Activated CD4-positive, alpha-beta T cell treated with anti-CD3 and anti-CD28 coated beads, Interleukin-2, amount 50 U/mL, for 4 hours (primary cell): ENCODE measurements around the gene MRC2.
"Not testable (repeated sequence)": the region's sequence is repeated elsewhere in the genome, so short reads cannot be mapped to it uniquely, and the experiment has no call there.

Source experiments
- DNase-seq, 2 experiments: peaks; one replicate each; pipeline ENCODE4 v3.0.0-alpha.2; 2020

Gene MRC2

DNA sequence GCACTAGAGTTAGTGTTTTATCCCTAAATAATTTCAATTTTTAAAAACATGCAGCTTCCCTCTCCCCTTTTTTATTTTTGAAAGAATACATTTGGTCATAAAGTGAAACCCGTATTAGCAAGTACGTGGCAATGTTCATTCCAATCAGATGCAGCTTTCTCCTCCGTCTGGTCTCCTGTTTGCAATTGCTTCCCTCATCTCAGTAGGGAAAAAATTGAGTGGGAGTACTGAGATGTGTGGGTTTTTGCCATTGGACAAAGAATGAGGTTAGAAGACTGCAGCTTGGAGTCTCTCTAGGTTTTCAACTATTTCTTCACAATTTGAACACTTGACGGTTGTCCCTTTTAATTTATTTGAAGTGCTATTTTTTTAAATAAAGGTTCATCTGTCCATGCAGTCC, 14.4 kb upstream of the MRC2 start:
- not testable (repeated sequence) for DNase-seq

DNA sequence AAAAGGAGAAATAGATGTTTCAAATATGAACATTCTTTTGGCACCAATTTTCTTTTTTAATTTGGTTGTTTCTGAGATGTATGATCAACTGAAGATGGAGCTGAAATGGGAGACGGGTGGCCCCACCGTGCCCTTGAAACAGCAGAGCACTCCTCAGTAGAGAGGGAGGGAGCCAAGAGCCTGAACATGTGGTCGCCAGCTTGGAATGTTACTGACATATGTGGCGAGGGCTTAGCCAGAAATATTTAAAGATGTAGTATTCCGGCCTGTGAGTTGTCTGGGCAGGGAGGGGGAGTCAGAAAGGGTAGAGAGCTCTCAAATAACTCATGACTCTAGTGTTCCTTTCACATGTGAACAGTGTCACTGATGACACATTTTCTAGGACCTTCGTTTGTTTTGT, 13.3 kb upstream of the MRC2 start:
- no peak for DNase-seq

DNA sequence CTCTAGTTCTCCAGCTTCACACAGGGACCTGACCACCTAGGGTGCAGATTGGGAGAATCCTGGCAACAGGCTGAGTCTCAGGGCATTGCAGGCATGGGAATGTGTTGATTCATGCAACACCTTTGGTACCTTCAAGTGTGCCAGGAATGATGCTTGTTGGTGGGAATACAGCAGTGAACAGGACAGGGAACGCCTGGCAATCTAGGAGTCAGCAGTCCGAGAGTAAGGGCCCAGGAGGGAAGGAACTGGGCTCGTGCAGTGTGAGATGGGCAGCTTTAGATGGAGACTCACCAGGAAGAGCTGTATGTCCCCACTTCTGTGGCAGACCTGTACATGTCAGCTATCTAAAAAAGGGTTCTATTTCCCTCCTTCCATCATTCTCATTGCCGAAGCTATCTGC, 12.0 kb upstream of the MRC2 start:
- no peak for DNase-seq

DNA sequence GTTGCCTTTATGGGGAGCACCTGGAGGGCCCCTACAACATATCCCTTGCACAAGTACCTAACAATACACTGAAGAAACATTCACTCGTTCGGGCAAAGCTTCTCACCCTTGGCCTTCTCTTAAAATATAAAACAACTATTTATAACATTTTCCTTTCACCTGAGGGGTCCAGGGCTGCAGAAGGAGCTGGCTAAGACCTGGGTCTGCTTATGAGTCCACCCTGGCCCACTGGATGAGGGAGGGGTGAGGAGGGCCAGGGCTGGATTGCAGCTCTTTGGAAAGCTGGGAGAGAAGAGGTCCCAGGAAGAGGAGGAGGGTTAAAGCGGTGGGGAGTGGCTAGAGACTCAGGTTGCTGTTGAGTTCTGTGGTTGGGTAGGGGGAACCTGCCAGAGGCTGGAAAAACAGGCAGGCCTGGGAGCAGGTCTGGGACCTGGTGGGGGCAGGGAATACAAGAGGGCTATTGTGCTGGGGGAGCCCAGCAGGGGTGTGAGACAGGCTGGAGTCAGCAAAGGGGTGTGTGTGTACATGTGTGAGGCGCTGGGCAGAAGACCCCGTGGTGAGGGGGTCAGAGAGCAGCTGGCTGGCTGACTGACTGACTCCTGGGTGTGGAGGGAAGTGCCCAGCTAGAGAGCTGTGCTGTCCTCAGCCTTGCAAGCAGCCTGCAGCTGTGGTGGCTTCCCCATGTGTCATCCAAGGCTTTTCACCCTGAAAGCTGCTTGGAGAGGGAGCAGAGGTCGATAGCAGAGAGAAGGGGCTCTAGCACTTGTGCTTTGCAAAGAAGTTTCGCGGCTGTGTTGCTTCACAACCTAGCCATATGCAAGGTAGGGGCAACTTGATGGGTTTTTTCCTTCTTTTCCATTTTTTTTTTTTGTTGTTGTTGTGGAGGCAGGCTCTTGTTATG, 10.2 kb upstream of the MRC2 start:
- DNase-seq = no peak

DNA sequence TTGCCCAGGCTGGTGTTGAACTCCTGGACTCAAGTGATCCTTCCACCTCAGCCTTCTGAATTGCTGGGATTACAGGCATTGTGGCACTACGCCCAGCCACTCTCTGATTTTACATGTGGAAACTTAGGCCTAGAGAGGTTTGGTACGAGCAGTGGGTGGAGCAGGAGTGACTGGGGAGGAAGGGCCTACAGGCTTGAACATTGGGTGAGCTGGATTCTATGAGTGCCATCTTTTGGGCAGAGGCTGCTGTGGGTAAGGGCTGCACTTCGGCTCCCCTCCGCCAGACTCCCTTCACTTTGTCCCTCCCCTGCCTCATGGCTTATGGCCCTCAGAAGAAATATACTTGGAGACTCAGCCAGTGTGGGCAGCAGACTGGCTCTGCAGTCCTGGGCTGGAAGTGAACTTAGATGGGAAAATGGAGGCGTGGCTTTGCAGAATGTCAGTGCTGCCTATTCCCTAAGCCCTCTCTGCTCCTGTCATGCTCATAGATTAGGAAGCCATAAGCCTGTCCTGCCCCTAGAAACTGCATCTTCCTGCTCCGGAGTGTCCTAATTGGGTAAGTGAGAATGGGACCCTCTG, 9.5 kb upstream of the MRC2 start:
- no peak for DNase-seq

DNA sequence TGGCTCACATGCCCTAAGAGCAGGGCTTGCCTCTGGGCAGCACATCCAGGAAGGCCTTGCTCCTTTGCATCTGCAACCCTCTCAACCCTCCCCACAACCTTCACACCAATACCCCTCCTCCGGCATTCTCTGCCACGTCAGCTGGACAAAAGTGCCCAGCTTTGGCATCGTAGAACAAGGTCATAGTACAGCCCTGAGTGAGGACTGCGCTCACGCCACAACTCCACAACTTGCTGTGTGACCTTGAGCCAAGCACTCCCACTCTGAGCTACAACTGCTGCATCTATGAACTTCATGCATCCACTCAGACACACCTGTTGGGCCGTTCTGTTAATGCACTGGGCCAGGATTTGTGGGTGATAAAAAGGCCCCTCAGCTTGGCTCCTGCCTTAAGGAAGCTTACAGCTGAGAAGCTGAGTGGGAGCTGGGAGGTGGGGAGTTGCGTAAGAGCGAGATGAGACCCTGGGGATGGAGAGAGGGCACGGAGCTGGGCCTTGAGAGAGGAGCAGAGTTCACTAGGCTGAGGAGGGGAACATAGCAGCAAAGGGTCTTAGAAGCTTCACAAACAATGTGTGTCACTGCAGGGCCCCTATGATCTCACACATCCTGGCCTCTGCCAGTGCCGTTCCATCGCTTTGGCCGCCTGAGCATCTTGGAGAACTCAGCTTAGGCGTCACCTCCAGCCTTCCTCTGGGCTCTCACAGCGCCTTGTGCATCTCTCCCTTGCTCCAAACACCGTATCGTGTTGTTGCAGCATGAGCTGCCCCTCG, 8.6 kb upstream of the MRC2 start:
- DNase-seq = no peak

DNA sequence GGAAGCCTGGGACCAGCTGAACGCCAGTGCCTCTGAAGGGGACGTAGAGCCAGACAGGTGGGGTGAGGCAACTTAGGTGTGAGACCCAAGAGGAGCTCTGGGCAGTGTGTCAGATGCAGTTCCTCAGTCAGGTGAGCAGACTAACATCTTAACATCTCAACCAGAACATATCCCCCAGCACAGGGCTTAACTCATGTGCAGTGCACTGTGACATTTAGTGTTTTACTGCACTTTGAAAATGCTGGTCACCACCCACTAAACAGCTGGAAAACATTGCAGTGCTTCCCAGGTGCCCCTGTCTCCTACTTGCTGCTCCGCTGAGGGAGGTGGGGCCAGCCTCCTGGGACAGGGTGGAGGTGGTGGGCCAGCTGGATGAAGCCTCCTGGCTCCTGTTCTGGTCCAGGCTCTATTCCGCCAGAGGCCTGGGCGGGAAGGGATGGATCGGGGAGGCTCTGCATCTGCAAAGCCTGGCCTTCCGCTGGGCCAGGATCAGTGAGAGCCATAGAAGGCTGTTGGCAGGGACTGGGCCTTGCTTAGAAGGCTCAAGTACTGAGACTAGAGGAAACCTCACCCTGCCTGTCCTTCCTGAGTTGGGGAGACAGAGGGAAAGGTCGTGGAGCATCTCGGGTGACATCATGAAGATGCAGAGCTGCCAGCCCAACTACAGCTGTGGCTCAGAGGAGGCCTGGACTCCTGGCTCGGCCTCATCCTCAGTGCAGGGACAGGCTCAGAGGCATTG, 7.9 kb upstream of the MRC2 start:
- DNase-seq = no peak

DNA sequence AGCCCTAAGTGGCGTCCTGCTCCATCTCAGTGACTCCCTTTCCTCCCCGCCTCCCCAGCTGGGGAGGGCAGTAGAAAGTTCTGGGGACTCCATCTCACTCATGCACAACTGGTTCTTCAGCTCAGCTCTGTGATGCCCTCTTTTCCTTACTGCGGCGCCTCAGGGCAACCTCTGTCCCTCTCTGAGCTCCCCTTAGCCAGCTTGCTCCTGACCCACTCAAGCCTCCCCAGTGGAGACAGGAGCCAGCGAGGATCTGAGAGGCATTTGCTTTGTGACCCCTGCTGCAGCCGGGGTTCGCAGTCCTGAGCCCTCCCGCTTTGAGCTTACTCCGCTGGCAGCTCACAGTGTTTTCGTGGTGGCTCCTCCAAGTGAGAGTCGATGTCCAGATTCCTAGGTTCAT, 6.2 kb upstream of the MRC2 start:
- DNase-seq = no peak

DNA sequence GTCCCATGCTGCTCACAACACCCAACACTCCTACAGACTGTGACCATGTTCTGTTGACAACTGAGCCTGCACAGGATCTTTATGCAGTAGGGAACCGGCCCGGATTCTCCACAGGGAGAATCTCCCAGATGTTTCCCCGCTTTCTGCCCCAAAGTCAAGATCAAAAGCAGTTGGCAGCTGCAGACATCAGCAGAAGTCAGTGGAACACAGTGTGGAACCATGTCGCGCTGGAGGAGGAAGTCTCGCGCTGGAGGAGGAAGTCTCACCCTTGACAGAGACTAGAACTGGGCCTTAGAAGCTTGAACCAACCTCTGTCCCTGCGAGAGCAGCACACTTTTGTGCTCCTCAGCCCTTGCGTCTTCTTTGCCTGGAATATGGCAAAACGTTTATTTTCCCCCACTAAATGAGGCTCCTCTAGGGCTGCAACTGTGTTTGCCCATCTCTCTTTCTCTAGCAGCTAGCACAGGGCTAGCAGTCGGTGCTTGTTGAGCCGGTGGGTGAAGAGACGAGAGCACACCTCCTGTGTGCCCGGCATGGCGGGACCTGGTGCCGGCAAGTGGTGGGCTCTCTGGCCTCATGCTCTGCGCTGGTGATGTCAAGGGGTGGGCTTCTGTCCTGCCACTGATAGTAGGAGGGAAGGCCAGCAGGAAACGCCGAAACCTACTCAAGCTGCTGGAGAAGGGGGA, 2.1 kb upstream of the MRC2 start:
- no peak for DNase-seq

DNA sequence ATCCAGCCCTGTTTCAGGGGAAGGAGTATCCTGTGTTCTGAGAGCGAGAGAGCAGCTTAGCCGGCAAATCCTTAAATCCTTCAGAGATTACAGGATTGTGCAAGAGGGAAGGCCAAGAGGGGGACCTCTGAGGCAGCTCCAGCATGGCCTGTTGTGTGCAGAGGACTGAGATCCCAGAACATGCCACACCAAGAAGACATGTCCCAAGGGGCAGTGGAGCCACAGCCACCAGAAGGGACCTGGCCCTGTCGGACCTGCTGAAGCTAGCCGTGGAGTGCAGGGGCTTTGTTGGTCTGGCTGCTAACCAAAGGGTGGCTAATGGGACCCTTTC, 1.6 kb upstream of the MRC2 start:
- DNase-seq = no peak

DNA sequence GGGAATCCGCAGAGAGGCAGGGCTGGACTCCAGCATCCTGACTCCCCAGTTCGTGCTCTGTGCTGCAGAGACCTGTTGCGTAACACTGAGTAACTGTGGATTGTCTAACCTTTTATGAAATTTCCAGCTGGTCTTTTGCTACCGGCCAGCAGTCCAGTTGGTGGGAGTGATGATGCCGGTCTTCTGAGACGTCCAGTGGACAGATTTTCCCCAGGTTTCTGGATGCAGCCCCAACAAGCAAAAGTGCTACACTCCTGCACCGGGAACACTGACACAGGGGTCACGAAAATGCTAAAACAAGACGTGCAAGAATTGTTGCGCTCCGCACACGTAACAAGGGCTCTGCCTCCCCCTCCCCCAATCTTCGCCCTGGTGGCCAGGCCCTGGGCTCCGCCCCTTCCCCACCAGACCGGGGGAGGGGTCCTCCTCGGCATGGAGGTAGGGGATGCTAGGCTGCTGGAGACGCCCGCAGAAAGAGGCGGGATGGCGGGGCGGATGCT, 701 bp upstream of the MRC2 start:
- DNase-seq = no peak

DNA sequence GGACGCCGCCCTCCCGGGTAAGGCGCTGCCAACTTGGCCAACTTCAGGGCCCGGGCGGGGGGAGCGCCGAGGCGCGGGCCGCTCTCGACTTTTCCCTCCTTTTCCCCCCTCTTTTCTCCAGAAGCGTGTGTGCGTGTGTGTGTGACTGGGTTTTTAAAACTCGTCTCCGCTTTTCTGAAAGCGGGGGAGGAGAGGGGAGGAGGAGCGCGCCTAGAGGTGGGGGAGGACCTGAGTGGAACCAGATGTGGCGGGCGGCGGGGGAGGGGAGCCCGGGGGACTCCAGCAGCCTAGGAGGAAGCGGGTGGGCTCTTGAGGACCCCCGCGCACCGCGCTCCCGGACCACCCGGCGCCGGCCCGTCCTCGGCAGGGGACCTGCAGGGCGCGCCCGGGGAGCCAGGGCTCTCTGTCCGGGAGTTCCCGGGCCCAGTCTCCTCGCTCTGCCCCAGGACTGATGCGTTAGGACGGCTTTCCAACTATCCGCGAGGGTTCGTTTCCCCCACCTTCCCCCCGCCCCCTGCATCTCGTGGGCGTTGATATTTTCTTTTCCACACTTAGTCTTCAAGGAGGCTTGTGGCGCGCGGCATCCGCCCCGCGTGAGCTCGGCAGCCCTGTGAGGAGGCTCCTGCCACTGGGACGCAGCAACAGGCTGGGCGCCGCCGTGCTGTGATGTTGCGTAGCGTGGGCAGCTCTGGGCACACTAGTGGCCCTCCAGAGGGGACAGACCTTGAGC, 599 bp downstream of the MRC2 start:
- DNase-seq = peak; percentile 44 to 51

DNA sequence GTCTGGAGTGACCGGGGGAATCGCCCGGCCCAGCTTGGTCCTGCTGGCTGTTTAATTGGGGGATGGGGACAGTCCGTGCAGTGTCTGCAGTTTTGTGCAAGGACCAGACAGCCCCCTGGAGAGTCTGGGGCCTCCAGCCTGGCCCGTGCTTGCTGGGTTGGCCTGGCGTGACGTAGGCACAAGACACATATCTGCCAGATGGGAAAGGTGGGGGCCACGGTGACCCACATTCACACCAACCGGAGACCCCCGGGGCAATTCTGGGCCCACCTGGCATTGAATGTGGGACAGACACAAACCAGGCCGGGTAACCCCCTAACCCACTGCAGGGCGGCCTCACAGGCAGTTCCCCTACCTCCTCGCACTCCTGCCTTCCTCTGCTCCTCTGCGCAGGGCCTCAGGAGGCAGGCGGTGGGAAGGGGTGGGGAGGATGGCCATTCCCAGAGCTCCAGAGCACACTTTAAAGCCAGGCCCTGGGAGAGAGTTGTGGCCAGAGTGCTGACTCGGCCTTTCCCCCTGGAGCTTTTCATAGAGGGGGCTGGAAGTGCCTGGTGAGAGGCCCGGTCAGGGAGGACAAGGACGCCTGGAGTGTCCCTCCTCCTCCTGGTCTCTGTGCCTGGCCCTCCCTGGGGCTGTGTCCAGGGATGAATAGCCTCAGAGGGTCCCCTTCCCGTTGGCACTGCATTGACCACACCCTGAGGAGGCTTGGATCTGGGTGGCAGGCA, 1.5 kb downstream of the MRC2 start:
- no peak for DNase-seq

DNA sequence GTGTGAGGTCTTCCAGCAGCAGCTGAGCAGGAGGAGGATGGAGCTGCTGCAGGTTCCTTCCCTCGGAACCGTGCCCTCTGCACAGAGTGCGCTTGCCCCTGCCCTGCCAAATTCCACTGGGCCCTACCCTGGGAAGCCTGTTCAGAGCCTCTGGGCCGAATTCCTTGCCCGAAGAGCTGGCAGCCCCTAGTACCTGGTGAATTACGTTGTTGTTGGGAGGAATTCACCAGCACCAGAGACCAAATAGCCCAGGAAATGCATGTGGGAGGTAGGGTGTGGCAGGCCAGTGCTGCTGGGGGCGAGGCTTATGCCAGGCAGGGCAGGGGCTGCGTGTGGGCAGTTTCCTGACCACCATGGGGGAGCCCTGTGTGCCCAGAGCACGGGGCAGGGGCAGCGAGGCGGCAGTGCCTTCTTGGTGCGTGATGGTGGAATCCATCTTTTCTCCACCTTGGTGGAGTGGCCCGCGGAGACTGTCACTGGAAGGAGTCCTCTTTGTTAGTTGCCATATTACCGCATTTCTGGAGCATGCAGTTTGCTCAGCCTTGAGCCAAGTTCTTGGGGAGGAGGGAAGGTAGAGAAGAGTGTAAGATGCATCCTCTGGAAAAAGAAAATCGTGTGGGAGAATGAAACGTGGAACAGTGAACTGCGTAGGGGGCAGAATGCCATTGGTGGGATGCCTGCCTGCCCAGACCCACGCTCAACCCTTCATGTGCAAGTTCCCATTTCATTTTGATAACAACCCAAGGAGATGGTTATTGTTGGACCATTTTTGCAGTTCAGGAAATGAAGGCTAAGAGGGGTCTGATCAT, 2.3 kb downstream of the MRC2 start:
- DNase-seq = no peak

DNA sequence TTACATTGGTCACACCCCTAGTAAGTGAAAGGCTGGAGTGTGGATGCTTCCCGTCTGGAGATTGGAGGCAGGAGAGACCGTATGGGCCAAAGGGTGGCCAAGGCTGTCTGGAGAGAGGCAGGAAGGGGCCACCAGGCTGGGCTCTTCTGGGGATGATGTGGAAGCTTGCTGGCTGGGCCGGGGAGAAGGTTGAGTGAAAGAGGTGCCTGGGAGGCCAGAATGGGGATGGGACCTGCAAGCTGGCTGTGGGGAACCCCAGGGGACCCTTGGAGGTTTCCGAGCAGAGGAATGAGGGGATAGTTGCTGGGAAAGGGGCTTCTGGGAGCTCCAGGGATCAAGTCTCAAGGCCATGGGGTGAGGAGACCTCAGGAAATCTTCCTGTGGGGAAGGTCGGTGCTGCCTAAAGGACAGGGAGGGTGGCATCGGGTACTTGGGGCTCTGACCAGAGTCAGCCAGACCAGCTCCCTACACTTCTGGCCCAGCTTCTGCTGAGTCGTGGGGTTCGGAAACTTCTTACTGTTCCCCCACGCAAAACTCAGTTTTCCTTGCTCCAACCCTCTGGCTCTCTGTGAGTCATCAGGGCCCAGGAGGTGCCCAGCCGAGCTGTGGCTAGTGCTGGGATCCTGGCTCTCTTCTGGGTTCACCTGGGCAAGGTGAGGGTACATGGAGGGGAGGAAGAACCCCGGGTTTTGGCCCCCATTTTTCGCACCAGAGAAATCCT, 3.1 kb downstream of the MRC2 start:
- no peak for DNase-seq

DNA sequence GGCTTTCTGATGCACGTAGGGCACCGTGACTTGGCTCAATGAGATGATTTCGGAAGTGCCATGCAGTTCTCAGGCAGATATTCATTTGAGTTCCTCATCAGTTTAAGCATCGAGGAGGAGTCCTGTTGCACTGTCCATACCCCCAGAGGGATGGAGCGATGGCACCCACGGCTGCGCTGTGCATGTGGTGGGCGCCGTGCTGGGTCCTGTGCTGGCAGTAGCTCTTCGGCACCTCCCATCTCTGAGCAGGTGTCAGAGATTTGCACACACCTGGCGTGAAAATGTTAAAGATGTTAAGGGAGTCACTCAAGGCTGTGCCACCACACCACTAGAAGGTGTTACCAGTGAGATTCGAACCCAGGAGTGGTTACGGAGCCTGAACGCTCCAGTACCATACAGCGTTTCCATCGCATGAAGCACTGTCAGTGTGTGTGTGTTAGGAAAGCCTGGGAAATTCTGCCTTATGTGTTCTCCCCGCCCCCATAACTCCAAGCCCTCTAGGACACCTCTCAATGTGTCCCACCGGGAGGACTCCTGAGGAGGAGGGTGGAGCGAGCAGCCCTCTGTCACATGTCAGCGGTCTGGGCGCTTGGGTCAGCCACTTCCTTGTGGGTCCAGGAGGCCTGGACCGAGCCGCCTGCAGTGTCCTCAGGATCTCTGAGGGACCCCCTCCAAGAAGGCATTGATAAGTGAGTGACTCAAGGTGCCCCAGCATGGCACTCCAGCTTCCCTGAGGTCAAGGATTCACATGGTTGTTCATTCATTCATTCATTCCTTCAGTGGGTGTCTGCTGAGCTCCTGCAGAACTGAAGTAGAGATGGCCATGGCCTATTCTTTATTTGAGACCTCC, 3.8 kb downstream of the MRC2 start:
- no peak for DNase-seq

DNA sequence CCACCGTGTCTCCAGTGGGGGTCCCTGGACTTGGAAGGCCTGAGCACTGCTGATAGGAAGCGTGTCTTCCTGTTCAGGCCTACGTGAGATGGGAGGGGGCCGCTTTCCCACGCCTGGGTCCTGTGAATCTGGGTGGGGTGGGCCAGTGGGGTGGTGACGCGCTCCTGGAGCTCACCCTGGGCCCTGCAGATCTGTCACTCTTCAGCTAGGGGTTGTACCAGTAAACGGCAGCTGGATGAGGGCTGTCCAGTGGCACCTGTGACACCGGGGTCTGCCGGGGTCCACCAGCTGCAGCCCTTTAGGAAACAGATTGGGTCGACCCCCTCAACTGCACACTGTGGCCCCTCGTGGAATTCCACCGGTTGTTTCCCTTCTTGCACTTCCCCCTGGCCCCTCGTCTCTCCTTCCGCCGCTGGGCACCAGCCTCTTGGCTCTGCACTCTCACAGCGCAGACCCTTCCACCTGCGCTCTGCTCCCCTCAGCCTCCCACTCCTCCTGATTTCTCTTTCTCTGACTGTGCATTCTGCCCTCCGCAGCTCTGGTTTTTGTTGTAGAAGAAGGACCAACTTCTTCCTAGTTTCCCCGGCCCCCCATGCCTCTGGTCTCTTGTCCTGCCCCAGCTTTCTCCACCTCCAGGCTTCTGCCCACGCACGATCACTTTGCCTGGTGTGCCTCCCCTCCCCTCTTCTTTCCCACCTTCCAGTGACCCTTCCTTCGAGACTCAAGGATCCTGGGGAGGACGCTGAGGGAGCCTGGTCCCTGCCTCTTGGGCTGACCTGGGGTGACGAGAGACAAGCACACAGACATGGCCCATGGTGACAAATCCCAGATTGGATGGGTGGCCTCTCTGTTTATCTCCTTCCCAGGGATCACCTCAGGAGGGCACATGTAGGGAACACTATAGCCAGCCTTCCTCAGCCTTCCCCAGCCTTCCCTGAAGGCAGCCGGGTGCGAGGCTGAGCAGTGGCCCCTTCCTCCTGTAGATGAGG, 4.8 kb downstream of the MRC2 start:
- DNase-seq = no peak
